ENCODE results near the gene TMEM239.
"Not testable (repeated sequence)": the region's sequence is repeated elsewhere in the genome, so short reads cannot be mapped to it uniquely, and the experiment has no call there.

TMEM239 gene

GRCh38 chr20:2820896-2821869 lies 5.0 kb downstream of the TMEM239 start:
- DNase-seq = peak in 1 of 2 experiments; percentile 39

GRCh38 chr20:2822073-2822472 lies 5.9 kb downstream of the TMEM239 start:
- no peak for DNase-seq

- DNase-seq = no peak
These were observed 9.6 kb downstream of the TMEM239 start for GRCh38 chr20:2825761-2826160.

DNA sequence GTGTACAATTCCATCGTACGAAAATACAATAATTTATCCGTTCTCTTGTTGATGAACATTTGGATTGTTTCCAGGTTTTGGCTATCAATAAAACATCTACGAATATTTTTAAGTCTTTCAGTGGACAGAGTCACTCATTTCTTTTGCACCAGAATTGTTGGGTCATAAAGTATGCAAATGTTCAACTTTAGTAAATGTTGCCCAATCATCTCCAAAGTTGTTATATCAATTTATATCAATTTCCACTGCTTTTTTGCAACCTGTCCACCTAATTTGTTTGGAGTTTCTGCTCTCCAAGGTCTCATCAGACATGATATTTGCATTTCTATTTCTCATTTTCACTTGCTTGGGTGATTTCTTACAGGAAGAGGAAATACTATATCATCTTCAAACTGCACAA lies 10.5 kb downstream of the TMEM239 start:
- DNase-seq = no peak

DNA sequence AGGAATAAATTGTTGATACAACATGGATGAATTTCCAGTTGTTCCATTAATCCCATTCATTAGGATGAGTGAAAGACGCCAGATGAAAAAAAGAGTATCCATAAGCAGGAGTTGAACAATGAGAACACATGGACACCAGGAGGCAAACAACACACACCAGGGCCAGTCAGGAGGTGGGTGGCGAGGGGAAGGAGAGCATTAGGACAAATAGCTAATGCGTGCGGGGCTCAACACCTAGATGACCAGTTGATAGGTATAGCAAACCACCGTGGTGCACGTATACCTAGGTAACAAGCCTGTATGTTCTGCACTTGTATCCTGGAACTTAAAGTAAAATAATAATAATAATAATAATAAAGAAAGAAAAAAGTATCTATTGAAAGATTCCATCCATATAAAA lies 13.2 kb downstream of the TMEM239 start:
- DNase-seq = no peak

DNA sequence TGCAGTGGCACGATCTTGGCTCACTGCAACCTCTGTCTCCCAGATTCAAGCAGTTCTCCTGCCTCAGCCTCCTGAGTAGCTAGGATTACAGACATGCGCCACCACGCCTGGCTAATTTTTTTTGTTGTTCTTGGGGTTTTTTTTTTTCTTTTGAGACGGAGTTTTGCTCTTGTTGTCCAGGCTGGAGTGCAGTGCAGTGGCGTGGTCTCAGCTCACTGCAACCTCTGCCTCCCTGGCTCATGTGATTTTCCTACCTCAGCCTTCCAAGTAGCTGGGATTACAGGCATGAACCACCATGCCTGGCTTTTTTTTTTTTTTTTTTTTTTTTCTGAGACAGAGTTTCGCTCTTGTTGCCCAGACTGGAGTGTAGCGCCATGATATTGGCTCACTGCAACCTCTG lies 15.0 kb downstream of the TMEM239 start:
- DNase-seq = not testable (repeated sequence)

GRCh38 chr20:2833761-2834160 lies 17.6 kb downstream of the TMEM239 start:
- no peak for DNase-seq

DNA sequence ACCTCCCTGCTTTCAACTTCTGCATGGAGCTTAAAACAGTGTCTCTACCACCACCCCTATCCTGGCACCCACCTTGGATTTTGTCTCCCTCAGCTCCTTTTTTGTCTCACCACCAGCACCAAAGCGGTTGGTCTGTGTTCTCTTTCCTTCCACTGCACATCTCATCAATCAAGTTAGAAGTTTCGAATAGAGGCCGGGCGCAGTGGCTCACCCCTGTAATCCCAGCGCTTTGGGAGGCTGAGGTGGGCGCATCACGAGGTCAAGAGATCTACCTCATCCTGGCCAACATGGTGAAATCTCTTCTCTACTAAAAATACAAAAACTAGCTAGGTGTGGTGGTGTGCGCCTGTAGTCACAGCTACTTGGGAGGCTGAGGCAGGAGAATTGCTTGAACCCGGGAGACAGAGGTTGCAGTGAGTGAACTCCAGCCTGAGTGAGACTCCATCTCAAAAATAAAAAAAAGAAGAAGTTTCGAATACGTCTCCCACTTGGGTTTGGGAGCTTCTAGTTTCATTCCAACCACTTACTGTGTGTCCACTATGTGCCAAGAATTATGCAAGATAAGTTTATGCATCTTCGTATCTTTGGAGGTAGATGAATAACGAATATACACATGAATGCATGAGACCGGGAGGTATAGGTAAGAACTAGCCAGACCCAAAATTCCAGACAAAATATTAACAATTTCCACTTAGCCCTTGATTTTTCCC lies 18.4 kb downstream of the TMEM239 start:
- no peak for DNase-seq

DNA sequence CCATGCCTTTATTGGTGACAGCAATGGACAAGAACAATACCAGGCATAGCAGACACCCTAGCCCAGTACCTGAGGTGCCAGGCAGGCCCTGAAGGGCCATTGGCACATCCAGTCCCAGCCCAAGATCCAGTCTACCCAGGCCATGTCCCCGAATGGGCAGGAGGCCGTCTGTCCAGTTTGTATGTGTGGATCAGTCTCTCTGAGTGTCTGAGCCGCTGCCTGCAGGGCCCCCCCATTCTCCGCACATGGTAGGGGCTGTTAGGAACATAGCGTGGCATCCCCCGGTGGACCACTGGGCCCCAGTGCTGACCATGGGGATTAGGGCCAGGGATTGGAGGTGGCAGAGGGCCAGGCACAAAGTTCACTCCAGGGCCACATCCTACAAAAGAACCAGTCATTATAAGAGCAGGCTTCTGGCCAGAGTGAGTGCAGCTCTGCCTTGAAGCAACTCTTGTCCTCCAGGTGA lies 19.2 kb downstream of the TMEM239 start:
- no peak for DNase-seq

GRCh38 chr20:2836035-2836434 lies 19.9 kb downstream of the TMEM239 start:
- no peak for DNase-seq

DNA sequence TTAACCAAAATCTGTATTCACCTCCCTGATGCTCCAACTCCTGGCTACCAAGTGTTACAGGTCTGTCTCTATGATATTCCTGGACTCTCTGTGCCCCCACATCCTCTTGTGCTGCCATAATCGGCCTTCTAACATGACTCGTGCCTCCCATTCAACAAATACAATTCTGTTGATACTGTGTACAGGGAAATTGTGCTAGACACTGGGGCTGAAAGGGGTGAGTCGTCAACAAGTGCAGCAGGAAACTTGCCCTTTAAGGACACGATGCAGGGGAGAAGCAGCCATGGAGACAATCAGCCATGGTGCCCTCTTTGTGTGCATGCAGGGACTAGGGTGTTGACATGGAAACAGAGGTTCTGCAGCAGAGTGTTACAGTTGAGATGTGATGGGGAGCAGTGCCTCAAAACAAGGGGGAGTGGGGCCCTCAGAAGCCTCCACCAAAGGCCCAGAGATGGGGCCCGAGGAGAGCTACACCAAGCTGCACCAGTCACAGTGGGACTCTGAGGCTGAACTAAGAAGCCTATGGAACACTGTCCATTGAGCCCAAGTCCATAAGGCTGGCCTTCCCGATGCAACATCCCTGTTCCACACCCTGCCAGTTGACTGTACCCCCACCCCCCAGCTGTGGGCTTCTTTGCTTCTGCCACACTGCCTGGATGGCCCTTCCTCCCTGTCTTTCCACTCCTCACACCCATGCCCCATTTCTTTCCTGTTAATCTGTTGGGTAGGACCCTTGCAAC lies 21.2 kb downstream of the TMEM239 start:
- no peak for DNase-seq

DNA sequence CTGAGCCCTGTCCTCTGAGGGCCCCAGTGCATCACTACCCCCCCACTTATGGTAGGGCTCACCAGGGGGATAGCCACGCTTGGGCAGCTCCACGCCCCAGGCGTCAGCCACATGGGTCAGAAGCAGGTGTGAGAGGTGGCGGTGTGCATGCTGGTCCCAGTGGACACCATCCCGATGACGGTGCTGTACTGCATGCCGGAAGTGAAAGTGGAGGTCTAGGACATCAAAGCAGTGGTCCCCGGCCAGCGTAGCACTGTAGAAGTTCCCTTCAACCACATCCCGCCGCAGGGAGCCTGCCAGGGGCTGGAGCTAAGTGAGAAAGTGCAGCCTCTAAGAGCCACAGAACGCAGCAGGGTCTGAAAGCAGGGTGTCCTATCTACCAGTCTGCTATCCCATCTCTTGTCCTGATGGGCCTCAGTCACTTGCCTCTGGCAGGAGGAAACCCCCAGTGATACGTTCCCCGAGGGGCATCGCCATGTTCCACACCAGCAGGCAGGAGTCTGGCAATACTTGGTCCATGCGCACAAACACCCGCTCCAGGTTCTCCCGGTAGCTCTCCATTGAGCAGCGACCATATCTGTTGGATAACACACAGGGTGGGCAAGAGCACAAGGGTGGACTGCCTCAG lies 22.1 kb downstream of the TMEM239 start:
- no peak for DNase-seq

GRCh38 chr20:2838847-2839671 lies 22.9 kb downstream of the TMEM239 start:
- no peak for DNase-seq

- no peak for DNase-seq
These were observed 23.6 kb downstream of the TMEM239 start for GRCh38 chr20:2839732-2840137.

DNA sequence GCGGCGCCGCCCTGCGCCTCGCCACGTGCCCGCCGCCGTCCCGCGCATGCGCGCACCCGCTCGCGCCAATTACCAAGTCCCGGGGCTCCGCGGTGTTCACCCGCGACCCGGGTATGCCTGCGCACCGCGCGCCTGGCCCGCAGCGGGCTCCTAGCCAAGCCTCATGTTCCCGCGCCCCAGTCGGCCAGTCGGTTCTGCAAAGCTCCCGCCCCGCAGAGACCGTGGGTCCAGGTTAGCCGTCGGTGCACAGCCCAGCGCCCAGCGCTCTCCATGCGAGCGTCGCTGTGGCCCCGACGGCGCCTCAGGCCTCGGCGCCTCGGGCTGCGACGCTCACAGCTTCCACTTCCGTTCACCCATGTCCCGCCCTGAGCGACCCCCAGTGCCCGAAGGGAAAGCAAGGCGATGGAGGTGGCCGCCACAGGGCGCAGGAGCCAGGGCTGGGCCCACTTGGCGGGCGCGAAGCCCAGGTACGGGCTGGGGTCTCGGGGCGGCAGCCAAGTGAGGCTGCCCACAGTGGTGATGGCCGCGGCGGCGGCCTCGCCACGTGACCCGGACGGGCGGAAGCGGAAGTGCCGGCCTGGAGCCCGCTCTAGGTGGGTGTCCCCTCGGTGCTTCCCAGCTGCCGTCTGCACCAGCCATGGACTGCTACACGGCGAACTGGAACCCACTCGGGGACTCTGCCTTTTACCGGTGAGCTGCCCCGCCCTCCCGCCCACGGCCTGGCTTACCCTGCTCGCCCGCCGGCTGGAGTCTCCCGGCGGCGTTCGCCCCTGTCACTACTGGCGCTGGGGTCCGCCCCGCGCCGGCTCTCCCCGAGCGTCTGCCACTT lies 24.2 kb downstream of the TMEM239 start, which contains the start of the genes PCED1A and VPS16:
Gene PCED1A, minus strand, starts transcription at position 518 of the 829 bp plus-strand sequence. CDS start 743 bp downstream, outside the sequence.
Gene VPS16, plus strand, starts transcription at position 608 of the 829 bp plus-strand sequence. Its CDS starts 30 bp downstream, at position 638.
- DNase-seq = peak; percentile 72 to 88

- peak in 1 of 2 experiments; percentile 33 for DNase-seq
These were observed 24.9 kb downstream of the TMEM239 start for GRCh38 chr20:2840967-2841531.

DNA sequence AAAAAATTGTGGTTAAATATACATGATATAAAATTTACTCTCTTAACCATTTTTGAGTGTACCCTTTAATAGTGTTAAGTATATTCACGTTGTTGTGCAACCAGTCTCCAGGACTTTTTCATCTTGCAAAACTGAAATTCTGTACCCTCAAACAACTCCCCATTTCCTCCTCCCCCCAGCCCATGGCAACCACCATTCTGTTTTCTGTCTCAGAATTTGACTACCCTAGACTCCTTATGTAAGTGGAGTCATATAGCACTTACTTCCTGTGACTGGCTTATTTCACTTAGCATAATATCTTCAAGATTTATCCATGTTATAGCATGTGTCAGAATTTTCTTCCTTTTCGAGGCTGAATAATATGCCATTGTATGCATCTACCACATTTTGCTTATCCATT lies 29.4 kb downstream of the TMEM239 start:
- DNase-seq = no peak

GRCh38 chr20:2846698-2847097 lies 30.5 kb downstream of the TMEM239 start:
- DNase-seq = no peak

DNA sequence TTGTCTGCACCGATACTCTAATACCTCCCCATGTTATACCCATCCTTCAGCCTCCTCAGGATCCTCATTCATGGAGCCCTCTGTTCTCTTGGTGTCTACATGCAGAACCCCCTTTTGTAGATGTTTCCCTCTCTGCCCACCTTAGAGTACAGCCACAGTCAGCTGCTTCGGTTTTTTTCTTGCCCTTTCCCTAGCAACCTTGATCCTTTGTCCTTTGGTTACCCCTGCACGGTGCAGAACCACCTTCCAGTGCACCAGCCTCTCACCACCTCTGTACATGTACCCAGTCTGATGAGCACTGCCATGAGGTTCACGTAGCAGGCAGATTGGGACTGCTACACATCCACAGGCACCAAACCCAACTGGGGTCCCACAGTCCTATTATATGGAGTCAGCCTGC lies 31.6 kb downstream of the TMEM239 start:
- no peak for DNase-seq

- no peak for DNase-seq
These were observed 33.4 kb downstream of the TMEM239 start for GRCh38 chr20:2849529-2849928.

Measured in NCI-H524 (cell line).